Kasumi-1 (cell line): ENCODE results near the gene HNRNPA0.
"Not testable (repeated sequence)": the region's sequence is repeated elsewhere in the genome, so short reads cannot be mapped to it uniquely, and the experiment has no call there.

Experiments used
- DNase-seq, 2 experiments: peaks; one replicate each; lab custom pipeline; 2025; lab: John Stamatoyannopoulos, UW

HNRNPA0 gene

GRCh38 chr5:137754188-137754960, at the start of gene HNRNPA0:
Gene HNRNPA0 (minus strand): TSS chr5:137754363. CDS start chr5:137754066, 297 bp downstream.
- DNase-seq = peak; percentile 97

GRCh38 chr5:137802282-137803210, 48.4 kb upstream of the HNRNPA0 start:
- no peak for DNase-seq

- no peak for DNase-seq
Measured at GRCh38 chr5:137800700-137801411, 46.7 kb upstream of the HNRNPA0 start.

GRCh38 chr5:137796279-137796678, 42.1 kb upstream of the HNRNPA0 start:
- no peak for DNase-seq

GRCh38 chr5:137794863-137795262, 40.7 kb upstream of the HNRNPA0 start:
- no peak for DNase-seq

GRCh38 chr5:137792303-137792702, 38.1 kb upstream of the HNRNPA0 start:
- DNase-seq = no peak

GRCh38 chr5:137791799-137792198, 37.6 kb upstream of the HNRNPA0 start:
- no peak for DNase-seq

GRCh38 chr5:137791387-137791786, 37.2 kb upstream of the HNRNPA0 start:
- DNase-seq = no peak

- DNase-seq = not testable (repeated sequence)
Measured at GRCh38 chr5:137788560-137788959, 34.4 kb upstream of the HNRNPA0 start.

- no peak for DNase-seq
Measured at GRCh38 chr5:137782984-137783536, 28.9 kb upstream of the HNRNPA0 start.

- no peak for DNase-seq
Measured at GRCh38 chr5:137782055-137782454, 27.9 kb upstream of the HNRNPA0 start.

GRCh38 chr5:137778772-137779564, 24.8 kb upstream of the HNRNPA0 start:
- peak; percentile 12 to 34 for DNase-seq

- not testable (repeated sequence) for DNase-seq
Measured at GRCh38 chr5:137767937-137768336, 13.8 kb upstream of the HNRNPA0 start.

GRCh38 chr5:137761566-137761965, 7.4 kb upstream of the HNRNPA0 start:
- DNase-seq = no peak

- no peak for DNase-seq
Measured at GRCh38 chr5:137760719-137761516, 6.8 kb upstream of the HNRNPA0 start.

- DNase-seq = no peak
Measured at GRCh38 chr5:137760294-137760693, 6.1 kb upstream of the HNRNPA0 start.

GRCh38 chr5:137758715-137759306, 4.6 kb upstream of the HNRNPA0 start:
- no peak for DNase-seq

- no peak for DNase-seq
Measured at GRCh38 chr5:137758121-137758520, 4.0 kb upstream of the HNRNPA0 start.

- no peak for DNase-seq
Measured at GRCh38 chr5:137757634-137758033, 3.5 kb upstream of the HNRNPA0 start.
